Uterus (tissue), 4 donors: ENCODE results near the gene CREM. TPM values are rescaled to one million over a fixed set of nuclear protein-coding genes. Genes with fewer than 3 reads are reported as not detected.
"Not testable (repeated sequence)": the region's sequence is repeated elsewhere in the genome, so short reads cannot be mapped to it uniquely, and the experiment has no call there.

ENCODE experiments used
- DNase-seq, 2 donors: peaks; one replicate each; pipeline ENCODE4 v3.0.0-alpha.2; 2019 to 2020
- H3K27ac ChIP-seq, 2 donors: fragments of 200-600 bp; sonication (generic); 1 replicate in 1 of 2; 2 replicates in 1 of 2; pipeline ENCODE4 v1.5.1; 2016 to 2018
- H3K27me3 ChIP-seq, 2 donors: fragments of 200-600 bp; sonication (generic); one replicate each; pipeline ENCODE4 v1.5.1; 2018 to 2019; ENCODE audit warnings: control low read depth in 1 of 2
- H3K36me3 ChIP-seq, 2 donors: fragments of 200-600 bp; sonication (generic); one replicate each; pipeline ENCODE4 v1.5.1; 2019; ENCODE audit warnings: control low read depth in 1 of 2
- H3K4me1 ChIP-seq, 2 donors: fragments of 200-600 bp; sonication (generic); one replicate each; pipeline ENCODE4 v1.5.1; 2018 to 2019; ENCODE audit warnings: control low read depth in 1 of 2
- H3K4me3 ChIP-seq, 2 donors: fragments of 200-600 bp; sonication (generic); 1 replicate in 1 of 2; 2 replicates in 1 of 2; pipeline ENCODE4 v1.5.1; 2018 to 2019; ENCODE audit warnings: mild to moderate bottlenecking in 1 of 2
- H3K9me3 ChIP-seq, 2 donors: fragments of 200-600 bp; sonication (generic); one replicate each; pipeline ENCODE4 v1.5.1; 2019; ENCODE audit warnings: control low read depth in 1 of 2
- POLR2A ChIP-seq, 2 donors: fragments of 450-650 bp; IDR thresholded peaks; one replicate each; pipeline ENCODE4 v1.6.1; 2016; ENCODE audit warnings: antibody characterized with exemption in 2 of 2, mild to moderate bottlenecking in 1 of 2, moderate library complexity in 1 of 2
- intact Hi-C: fragments of 100-400 bp; cut with DNase I; formaldehyde crosslinking; loops from one replicate; pipeline ENCODE4 v1.15.1; 2023; ENCODE audit warnings: low total_unique reads
- total RNA-seq, 4 donors: library from RNA; depleted of rRNA in 3 of 4; stranded (reverse); fragments of >200 nt in 3 of 4; gene quantifications; one replicate each; pipeline versions ENCODE4 v1.1.0 to v1.2.4, GENCODE V29; 2014 to 2023
- TF ChIP-seq, protein P1 (sequence below), 4 experiments: fragments of 200-600 bp in 2 of 4; fragments of 450-650 bp in 2 of 4; sonication (generic) in 2 of 4; IDR thresholded peaks; one replicate each; pipeline ENCODE4 v1.5.1; 2016 to 2019; ENCODE audit warnings: antibody characterized with exemption in 4 of 4, mild to moderate bottlenecking in 2 of 4, moderate library complexity in 1 of 4
- donor health status: DM: yes; HTN: yes; CAD: no.

CREM gene
- 100 to 1,000 TPM in 1 of 4 donors, 10 to 100 TPM in 3; 35.3 to 183 (median 57.0) TPM for total RNA-seq

DNA sequence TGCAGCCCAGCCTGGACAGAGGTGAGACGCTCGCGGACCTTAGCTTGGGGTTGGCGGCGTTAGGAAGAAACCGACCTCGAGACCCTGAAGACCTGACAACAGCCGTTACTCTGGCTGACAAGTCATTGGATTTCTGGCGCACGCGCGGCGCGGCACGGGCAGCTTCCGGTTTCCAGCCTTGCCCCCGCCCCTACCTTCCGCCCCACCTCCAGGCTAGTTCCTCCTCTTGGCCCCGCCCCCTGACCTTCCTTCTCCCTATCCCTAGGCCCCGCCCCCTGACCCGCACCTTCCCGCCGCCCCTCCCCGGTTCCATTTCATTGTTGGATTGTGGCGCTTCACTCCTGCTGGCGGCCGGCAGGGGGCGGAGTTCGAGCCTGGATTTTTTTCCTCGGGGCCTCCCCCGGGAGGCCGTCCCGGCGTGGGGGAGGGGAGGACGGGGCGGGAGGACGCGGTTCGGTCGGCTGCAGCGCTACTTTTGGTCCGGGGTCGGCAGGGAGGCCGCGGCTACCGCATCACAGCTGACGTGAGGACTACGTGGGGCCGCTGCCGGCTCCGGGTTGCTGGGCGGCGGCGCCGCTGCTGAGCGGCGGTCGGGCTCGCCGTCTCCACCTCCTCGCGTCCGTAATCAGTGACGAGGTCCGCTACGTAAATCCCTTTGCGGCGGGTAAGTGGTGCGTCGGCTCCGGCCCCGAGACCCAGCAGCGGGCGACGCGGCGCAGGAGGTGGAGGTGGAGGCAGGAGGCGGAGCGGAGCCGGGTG lies at the start of gene CREM:
Gene CREM, plus strand, starts transcription at position 317 of the 759 bp plus-strand sequence. CDS start 10,990 bp downstream, outside the sequence.
- Histone ChIP-seq H3K4me1 (peaks cover 0 to 5% of the 10 kb centered on the region in 2 donors), H3K27me3 (no peaks in the 10 kb centered on the region), H3K36me3 (no peaks in the 10 kb centered on the region), H3K9me3 (no peaks in the 10 kb centered on the region), H3K4me3 (peak within 1 kb of the TSS; percentile 51 to 61), H3K27ac (peak within 1 kb of the TSS; percentile 93 to 96)
- TF ChIP-seq, protein P1, sequence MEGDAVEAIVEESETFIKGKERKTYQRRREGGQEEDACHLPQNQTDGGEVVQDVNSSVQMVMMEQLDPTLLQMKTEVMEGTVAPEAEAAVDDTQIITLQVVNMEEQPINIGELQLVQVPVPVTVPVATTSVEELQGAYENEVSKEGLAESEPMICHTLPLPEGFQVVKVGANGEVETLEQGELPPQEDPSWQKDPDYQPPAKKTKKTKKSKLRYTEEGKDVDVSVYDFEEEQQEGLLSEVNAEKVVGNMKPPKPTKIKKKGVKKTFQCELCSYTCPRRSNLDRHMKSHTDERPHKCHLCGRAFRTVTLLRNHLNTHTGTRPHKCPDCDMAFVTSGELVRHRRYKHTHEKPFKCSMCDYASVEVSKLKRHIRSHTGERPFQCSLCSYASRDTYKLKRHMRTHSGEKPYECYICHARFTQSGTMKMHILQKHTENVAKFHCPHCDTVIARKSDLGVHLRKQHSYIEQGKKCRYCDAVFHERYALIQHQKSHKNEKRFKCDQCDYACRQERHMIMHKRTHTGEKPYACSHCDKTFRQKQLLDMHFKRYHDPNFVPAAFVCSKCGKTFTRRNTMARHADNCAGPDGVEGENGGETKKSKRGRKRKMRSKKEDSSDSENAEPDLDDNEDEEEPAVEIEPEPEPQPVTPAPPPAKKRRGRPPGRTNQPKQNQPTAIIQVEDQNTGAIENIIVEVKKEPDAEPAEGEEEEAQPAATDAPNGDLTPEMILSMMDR (IDR thresholded peaks at IDR 0.05) = peak; percentile 81 to 93 (median 89)
- TF ChIP-seq POLR2A (IDR thresholded peaks at IDR 0.05) = peak; percentile 99 to 100
- intact Hi-C loops = no loop called here
- peak; percentile 97 to 100 for DNase-seq

DNA sequence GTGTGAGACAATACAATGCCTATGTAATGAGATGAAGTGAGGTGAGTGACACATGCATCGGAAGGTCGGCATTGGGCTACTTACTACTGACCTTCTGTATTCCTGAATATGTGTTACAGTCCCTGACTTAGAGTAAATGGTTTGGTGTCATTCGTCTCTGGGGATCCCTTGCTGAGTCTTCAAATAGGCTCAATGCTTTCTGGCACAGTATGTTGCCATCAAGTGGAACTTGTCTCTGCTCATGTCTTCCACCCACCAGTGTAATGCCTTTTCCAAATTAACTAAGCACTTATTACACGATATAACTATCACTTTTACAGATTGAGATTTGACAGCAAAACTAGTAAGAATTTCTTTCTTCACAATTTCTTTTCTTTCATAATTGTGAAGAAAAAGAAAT lies 47.4 kb upstream of the CREM start:
- DNase-seq = no peak
- Histone ChIP-seq H3K27me3 (no peaks in the 10 kb centered on the region), H3K27ac (no peak overlapping the region), H3K9me3 (no peaks in the 10 kb centered on the region), H3K4me1 (peaks cover 0 to 4% of the 10 kb centered on the region in 2 donors), H3K36me3 (no peaks in the 10 kb centered on the region), H3K4me3 (no peak overlapping the region)
- TF ChIP-seq POLR2A (IDR thresholded peaks at IDR 0.05) = no peak
- TF ChIP-seq, protein P1 (IDR thresholded peaks at IDR 0.05) = no peak
- intact Hi-C loops = no loop called here

DNA sequence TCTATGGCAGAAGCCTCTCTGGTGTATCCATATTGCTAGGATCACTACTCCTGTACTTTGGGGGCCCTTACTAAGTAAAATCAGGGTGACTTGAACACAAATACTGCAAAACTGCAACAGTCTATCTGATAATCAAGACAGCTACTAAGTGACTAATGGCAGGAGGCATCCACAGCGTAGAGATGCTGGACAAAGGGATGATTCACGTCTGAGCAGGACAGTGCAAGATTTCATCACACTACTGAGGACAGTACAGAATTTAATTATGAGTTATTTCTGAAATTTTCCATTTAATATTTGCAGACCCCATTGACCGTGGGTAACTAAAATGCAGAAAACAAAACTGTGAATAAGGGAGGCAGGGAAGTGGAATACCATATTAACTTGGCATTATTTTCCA lies 46.9 kb upstream of the CREM start:
- H3K27ac ChIP-seq = no peak overlapping the region

DNA sequence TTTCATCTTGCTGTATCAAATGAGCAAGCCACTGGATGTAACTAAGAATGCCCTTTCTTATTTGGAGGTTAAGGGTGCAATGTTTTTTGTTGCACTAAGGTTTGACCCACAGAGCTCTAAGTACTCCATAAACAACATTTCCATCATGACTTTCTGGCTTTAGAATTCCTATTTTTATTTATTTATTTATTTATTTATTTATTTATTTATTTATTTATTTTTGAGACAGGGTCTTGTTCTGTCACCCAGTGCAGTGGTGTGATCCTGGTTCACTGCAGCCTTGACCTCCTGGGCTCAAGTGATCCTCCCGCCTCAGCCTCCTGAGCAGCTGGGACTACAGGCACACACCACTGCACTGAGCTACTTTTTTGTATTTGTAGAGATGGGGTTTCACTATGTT lies 46.4 kb upstream of the CREM start:
- DNase-seq, intact Hi-C loops, H3K27ac ChIP-seq: not testable (repeated sequence)

More for the DNA sequence above, 46.9 kb upstream of the CREM start:
- intact Hi-C loops = no loop called here
- Histone ChIP-seq H3K36me3 (no peaks in the 10 kb centered on the region), H3K4me3 (no peak overlapping the region), H3K9me3 (no peaks in the 10 kb centered on the region), H3K27me3 (no peaks in the 10 kb centered on the region), H3K4me1 (peaks cover 0 to 3% of the 10 kb centered on the region in 2 donors)
- TF ChIP-seq, protein P1 (IDR thresholded peaks at IDR 0.05) = no peak
- TF ChIP-seq POLR2A (IDR thresholded peaks at IDR 0.05) = no peak
- DNase-seq = no peak

DNA sequence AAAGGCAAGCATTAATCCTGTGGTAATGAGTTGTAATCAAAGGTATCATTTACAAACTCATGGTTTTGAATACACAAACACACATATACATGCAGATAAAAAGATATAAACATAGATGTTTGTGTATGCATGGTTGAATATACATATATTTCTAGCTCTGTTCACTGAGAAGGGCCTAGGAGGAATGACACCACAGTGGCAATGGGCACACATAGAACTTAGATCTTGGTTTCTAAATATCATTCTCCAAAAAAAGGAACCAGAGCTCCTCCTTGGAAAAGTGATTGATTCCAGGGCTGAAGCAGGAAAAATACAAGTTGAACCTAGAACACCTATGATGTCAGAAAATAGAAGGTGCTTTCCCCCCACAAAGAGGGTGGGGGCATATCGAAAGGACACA lies 43.4 kb upstream of the CREM start:
- H3K4me3 ChIP-seq = no peak overlapping the region
- H3K27me3 ChIP-seq = no peaks in the 10 kb centered on the region
- no peaks in the 10 kb centered on the region for H3K4me1 ChIP-seq
- H3K9me3 ChIP-seq = no peaks in the 10 kb centered on the region
- H3K27ac ChIP-seq = no peak overlapping the region
- H3K36me3 ChIP-seq = no peaks in the 10 kb centered on the region
- DNase-seq = no peak
- intact Hi-C loops = no loop called here
- no peak for TF ChIP-seq POLR2A (IDR thresholded peaks at IDR 0.05)
- TF ChIP-seq, protein P1 (IDR thresholded peaks at IDR 0.05) = no peak

More for the DNA sequence above, 46.4 kb upstream of the CREM start:
- H3K4me1 ChIP-seq, H3K4me3 ChIP-seq, H3K36me3 ChIP-seq, H3K27me3 ChIP-seq, H3K9me3 ChIP-seq: not testable (repeated sequence)
